NCI-H2107 treated with DMSO at 0.1 percent for 48 hours (cell line): ENCODE measurements around the gene MAPKAPK3.

Experiments used
- DNase-seq: peaks from one replicate; lab custom pipeline; 2025; ENCODE audit not compliant: unreplicated experiment; lab: John Stamatoyannopoulos, UW

The MAPKAPK3 gene

GRCh38 chr3:50607271-50608091, 9.5 kb upstream of the MAPKAPK3 start:
- DNase-seq, result no peak

DNA sequence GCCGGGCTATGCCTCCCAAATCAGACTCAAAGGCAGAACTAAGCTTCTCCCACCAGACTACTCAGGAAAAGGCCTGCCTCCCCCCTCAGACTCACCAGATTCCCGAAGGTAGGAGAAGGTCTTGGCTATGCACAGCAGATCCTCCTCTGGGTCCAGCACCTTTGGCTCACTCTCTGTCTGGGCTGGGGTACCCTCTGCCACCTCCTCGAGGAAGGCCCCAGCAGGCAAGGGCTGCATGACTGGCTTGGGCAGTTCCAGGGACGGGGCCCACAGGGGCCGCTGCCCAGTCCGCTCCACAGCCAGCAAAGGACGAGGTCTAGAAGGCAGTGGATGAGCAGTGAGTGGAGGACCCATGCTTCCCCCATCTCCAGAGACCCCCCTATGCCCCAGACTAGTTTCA, 8.7 kb upstream of the MAPKAPK3 start:
- no peak for DNase-seq

- no peak for DNase-seq
Observed at GRCh38 chr3:50609071-50609762, 7.7 kb upstream of the MAPKAPK3 start.

GRCh38 chr3:50609763-50610085, 7.2 kb upstream of the MAPKAPK3 start:
- DNase-seq, result no peak

DNA sequence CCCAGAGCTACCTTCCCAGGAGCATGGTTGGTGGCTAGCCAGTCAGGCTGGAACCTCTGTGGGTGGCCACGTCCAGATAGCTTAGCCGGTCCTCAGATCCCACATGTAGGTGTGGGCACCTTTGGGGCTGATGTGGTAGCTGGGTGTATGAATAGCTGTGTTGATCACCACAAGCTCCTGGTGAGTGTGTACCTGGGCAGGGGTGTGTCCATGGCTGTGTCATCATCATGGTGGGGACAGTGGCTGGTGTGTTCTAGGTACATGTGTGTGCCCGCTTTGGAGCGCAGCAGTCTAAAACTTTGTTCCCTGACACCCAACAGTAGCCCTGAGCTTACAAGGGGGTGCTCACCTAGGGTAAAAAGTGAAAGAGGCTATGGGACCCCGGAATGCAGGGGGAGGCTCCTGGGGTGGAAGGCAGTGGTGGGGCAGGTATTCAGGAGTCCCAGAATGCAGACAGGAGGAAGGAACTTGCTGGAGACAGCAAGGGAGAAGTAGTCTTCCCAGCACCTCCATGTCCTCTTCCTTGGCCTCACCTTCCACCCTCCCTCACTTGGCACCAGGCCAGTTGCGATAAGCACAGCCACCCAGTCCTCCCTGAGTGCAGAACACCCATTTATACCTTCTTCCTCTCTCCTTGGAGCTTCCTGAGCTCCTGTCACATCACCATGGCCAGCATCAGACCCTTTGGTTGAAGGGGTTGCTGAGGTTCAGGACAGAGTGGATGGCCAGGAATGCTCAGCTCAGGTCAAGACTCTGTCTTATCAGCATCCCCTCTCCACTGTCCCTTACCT, 6.6 kb upstream of the MAPKAPK3 start:
- DNase-seq, result no peak

DNA sequence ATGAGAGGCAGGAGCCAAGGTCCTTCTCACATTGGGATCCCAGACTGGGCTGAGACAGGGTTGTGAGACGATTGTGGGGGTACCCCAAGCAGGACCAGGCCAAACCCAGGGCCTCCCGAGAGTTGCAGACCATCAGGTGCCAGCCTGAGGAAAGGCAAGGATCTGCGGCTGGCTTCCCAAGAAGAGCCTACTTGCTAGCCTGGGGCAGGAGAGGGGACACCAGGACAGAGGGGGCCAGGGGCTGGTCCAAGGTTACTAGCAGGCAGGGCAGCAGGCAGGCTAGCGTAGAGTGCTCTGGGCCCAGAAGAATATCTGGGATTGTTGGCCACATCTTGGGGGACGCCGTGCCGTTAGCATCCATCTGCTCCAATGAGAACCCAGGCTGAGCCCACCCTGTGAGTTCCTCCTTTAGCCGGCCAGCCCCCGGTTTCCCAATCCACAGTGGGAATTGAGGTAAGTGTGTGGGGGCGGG, 5.9 kb upstream of the MAPKAPK3 start:
- DNase-seq, result no peak

- no peak for DNase-seq
Observed at GRCh38 chr3:50611464-50612233, 5.3 kb upstream of the MAPKAPK3 start, which contains the start of gene CISH. Gene CISH (minus strand): TSS chr3:50611774. CDS start chr3:50611650, 124 bp downstream.

DNA sequence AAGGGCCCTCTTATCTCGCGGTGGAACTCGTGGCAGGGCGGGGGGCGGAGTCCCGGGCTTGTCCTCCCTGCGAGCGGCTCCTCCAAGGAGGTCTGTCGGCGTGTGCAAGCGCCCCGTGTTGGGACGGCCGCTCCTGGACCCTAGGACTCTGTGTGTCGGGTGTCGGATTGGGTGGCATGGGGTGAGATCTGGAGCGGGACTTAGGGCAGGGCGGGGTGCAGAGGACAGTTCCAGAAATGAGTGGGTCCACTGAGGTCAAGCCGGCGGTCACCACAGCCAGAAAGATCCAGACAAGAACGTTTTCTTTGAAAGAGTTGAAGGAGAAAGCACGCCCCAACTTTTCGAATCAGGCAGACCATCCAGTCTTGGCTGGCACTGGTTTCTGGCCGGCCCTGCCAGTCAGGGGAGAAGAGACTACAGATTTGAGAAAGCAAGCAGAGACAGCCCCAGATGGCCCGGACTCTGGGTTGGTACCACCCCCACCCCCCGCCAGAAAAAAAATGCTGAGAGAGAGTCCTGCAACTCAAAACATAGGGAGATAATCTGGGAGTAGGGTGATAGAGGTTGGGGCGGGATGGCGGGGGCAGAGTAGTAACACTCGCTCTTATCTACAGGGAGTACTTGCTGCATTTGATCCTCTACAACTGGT, 4.6 kb upstream of the MAPKAPK3 start:
- DNase-seq, result no peak

- DNase-seq, result no peak
Observed at GRCh38 chr3:50612970-50613846, 3.7 kb upstream of the MAPKAPK3 start.

- DNase-seq, result no peak
Observed at GRCh38 chr3:50615190-50615589, 1.8 kb upstream of the MAPKAPK3 start.

- peak; percentile 30 for DNase-seq
Observed at GRCh38 chr3:50616003-50616769, 765 bp upstream of the MAPKAPK3 start.

- DNase-seq, result no peak
Observed at GRCh38 chr3:50616770-50617095, 218 bp upstream of the MAPKAPK3 start.

GRCh38 chr3:50617911-50618481, 1.0 kb downstream of the MAPKAPK3 start:
- DNase-seq, result no peak

- DNase-seq, result no peak
Observed at GRCh38 chr3:50620420-50620819, 3.5 kb downstream of the MAPKAPK3 start.

DNA sequence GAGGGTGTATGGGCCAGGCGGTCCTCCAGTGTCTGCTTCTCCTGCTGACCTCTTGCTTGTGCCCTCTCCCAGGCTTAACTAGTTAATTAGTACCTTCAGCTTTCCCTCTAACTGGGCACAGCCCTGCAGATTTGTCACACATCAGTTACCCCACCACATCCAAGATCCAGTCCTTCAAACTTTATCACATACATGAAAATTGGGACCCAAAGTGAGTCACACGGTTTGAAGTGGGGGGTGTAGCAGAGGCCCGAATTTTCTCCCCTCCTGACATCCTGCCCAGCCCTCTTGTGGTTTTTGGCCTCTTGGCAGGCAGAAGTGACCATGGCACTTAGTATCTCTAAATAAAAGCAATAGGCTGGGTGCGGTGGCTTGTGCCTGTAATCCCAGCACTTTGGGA, 3.9 kb downstream of the MAPKAPK3 start:
- DNase-seq, result no peak

GRCh38 chr3:50622881-50623280, 5.9 kb downstream of the MAPKAPK3 start:
- no peak for DNase-seq

- DNase-seq, result no peak
Observed at GRCh38 chr3:50623840-50624474, 7.0 kb downstream of the MAPKAPK3 start.

DNA sequence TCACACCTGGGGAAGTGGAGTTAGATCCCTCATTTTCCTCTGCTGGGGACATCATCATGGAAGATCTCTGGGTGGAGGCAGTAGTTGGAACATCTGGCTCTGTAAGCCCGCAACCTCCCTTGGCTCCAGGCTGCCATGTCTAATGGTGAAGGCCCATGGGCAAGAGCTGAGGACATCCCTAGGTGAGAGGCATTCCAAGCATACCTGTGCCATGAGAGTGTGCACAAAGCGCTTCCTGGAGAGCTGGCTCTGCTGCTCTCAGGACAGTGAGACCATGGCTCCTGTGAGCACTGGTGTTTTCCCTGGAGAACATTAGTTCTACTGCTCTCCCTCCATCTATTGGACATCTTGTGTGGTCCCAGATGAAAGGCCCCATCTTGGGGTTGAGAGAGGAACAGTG, 7.7 kb downstream of the MAPKAPK3 start:
- DNase-seq, result no peak
